PC-3 (cell line): ENCODE data around the gene NUFIP2.

Source experiments
- CTCF ChIP-seq: fragments of 300-600 bp; sonication (generic); conservative IDR thresholded peaks from 2 replicates; pipeline ENCODE4 v1.5.1; 2017; ENCODE audit warnings: antibody characterized with exemption, low read depth, mild to moderate bottlenecking, low read length
- EZH2 ChIP-seq: fragments of 300-600 bp; sonication (generic); IDR thresholded peaks from one replicate; pipeline ENCODE4 v1.6.1; 2017; ENCODE audit warnings: antibody characterized with exemption, mild to moderate bottlenecking, low read length; ENCODE audit not compliant: unreplicated experiment

GRCh38 chr17:29273924-29274323 lies 20.0 kb downstream of the NUFIP2 start:
- TF ChIP-seq CTCF (no peak), EZH2 (no peak)
